Liver (tissue), 9 donors: Measurements from ENCODE around the gene TRIM15. TPM values are rescaled to one million over a fixed set of nuclear protein-coding genes. Genes with fewer than 3 reads are reported as not detected.

Source experiments
- DNase-seq: peaks from one replicate; pipeline ENCODE4 v3.0.0-alpha.2; 2017; ENCODE audit warnings: low spot score
- H3K27ac ChIP-seq, 2 donors: one replicate each; pipeline ENCODE4 v1.7.0; 2013; ENCODE audit warnings: inconsistent platforms in 2 of 2, low read length in 2 of 2, control low read depth in 1 of 2, low read depth in 1 of 2, mild to moderate bottlenecking in 1 of 2
- H3K27me3 ChIP-seq, 4 donors: one replicate each; pipeline versions ENCODE4 v1.6.1 to v1.7.0; 2013; ENCODE audit warnings: low read length in 3 of 4, inconsistent platforms in 1 of 4, mild to moderate bottlenecking in 1 of 4, moderate library complexity in 1 of 4; ENCODE audit not compliant: control insufficient read depth in 4 of 4, insufficient read depth in 4 of 4
- H3K36me3 ChIP-seq, 4 donors: one replicate each; pipeline versions ENCODE4 v1.6.1 to v1.7.0; 2013; ENCODE audit warnings: low read length in 3 of 4, mild to moderate bottlenecking in 3 of 4, low read depth in 1 of 4, moderate library complexity in 1 of 4; ENCODE audit not compliant: control insufficient read depth in 4 of 4, insufficient read depth in 3 of 4
- H3K4me1 ChIP-seq, 4 donors: one replicate each; pipeline versions ENCODE4 v1.6.1 to v1.7.0; 2013; ENCODE audit warnings: low read length in 3 of 4, mild to moderate bottlenecking in 3 of 4, moderate library complexity in 1 of 4; ENCODE audit not compliant: control insufficient read depth in 4 of 4, insufficient read depth in 4 of 4
- H3K4me3 ChIP-seq, 3 donors: one replicate each; pipeline versions ENCODE4 v1.6.1 to v1.7.0; 2013; ENCODE audit warnings: low read length in 3 of 3, control low read depth in 1 of 3, low read depth in 1 of 3, mild to moderate bottlenecking in 1 of 3
- H3K9ac ChIP-seq, 2 donors: one replicate each; pipeline ENCODE4 v1.7.0; 2013; ENCODE audit warnings: low read length in 2 of 2, mild to moderate bottlenecking in 2 of 2, moderate library complexity in 2 of 2, control low read depth in 1 of 2, low read depth in 1 of 2
- H3K9me3 ChIP-seq, 4 donors: one replicate each; pipeline versions ENCODE4 v1.6.1 to v1.7.0; 2013; ENCODE audit warnings: low read length in 3 of 4; ENCODE audit not compliant: control insufficient read depth in 4 of 4
- EGR1 ChIP-seq, 2 donors: IDR thresholded peaks; 2 replicates each; pipeline ENCODE4 v1.6.1; 2016 to 2018; ENCODE audit warnings: antibody characterized with exemption in 2 of 2, low read depth in 2 of 2
- FOXA1 ChIP-seq: IDR thresholded peaks from 2 replicates; pipeline ENCODE4 v1.6.1; 2016; ENCODE audit warnings: antibody characterized with exemption
- FOXA2 ChIP-seq: IDR thresholded peaks from 2 replicates; pipeline ENCODE4 v1.6.1; 2016; ENCODE audit warnings: antibody characterized with exemption
- GABPA ChIP-seq, 2 donors: IDR thresholded peaks in 1 of 2; conservative IDR thresholded peaks in 1 of 2; 2 replicates each; pipeline ENCODE4 v1.6.1; 2016; ENCODE audit warnings: antibody characterized with exemption in 2 of 2, mild to moderate bottlenecking in 1 of 2, moderate library complexity in 1 of 2
- HNF4A ChIP-seq, 2 donors: conservative IDR thresholded peaks; 2 replicates each; pipeline ENCODE4 v1.6.1; 2016; ENCODE audit warnings: antibody characterized with exemption in 2 of 2, mild to moderate bottlenecking in 2 of 2
- HNF4G ChIP-seq: IDR thresholded peaks from 2 replicates; pipeline ENCODE4 v1.6.1; 2016; ENCODE audit warnings: antibody characterized with exemption
- JUND ChIP-seq, 2 donors: IDR thresholded peaks; 2 replicates each; pipeline ENCODE4 v1.6.1; 2016; ENCODE audit warnings: antibody characterized with exemption in 2 of 2
- NR2F2 ChIP-seq: IDR thresholded peaks from 2 replicates; pipeline ENCODE4 v1.6.1; 2016; ENCODE audit warnings: antibody characterized with exemption
- RAD21 ChIP-seq, 2 donors: IDR thresholded peaks; 2 replicates each; pipeline ENCODE4 v1.6.1; 2016; ENCODE audit warnings: antibody characterized with exemption in 2 of 2, mild to moderate bottlenecking in 2 of 2
- RXRA ChIP-seq, 2 donors: IDR thresholded peaks; 2 replicates each; pipeline ENCODE4 v1.6.1; 2017 to 2018; ENCODE audit warnings: antibody characterized with exemption in 2 of 2, mild to moderate bottlenecking in 1 of 2
- SP1 ChIP-seq: IDR thresholded peaks from 2 replicates; pipeline ENCODE4 v1.6.1; 2018; ENCODE audit warnings: antibody characterized with exemption, mild to moderate bottlenecking
- TAF1 ChIP-seq: conservative IDR thresholded peaks from 2 replicates; pipeline ENCODE4 v1.6.1; 2016; ENCODE audit warnings: antibody characterized with exemption, mild to moderate bottlenecking
- YY1 ChIP-seq: IDR thresholded peaks from 2 replicates; pipeline ENCODE4 v1.6.1; 2016; ENCODE audit warnings: antibody characterized with exemption, mild to moderate bottlenecking
- WGBS: extraction: QIAGEN DNeasy Blood & Tissue Kit; methylation state at CpG from one replicate; pipeline ENCODE4 v1.1.7; 2013; 5-methylcytosine and 5-hydroxymethylcytosine counted together
- polyA plus RNA-seq, 2 donors: library from polyadenylated mRNA; stranded (reverse) in 1 of 2; unstranded in 1 of 2; fragments of 200-250 nt in 1 of 2; fragments of >200 nt in 1 of 2; fragmentation: Nextera tagmentation in 1 of 2; extraction: Ambion mirVana in 1 of 2; gene quantifications; one replicate each; pipeline versions ENCODE4 v1.2.1 to v1.2.3, GENCODE V29; 2013 to 2015
- total RNA-seq, 2 donors: library from RNA; depleted of rRNA; stranded (reverse); fragments of >200 nt; gene quantifications; one replicate each; pipeline ENCODE4 v1.2.3, GENCODE V29; 2014
- TF ChIP-seq, protein P1 (sequence below): IDR thresholded peaks from 2 replicates; pipeline ENCODE4 v1.6.1; 2016; ENCODE audit warnings: antibody characterized with exemption
- TF ChIP-seq, protein P2 (sequence below): IDR thresholded peaks from 2 replicates; pipeline ENCODE4 v1.6.1; 2016; ENCODE audit warnings: antibody characterized with exemption, mild to moderate bottlenecking
- TF ChIP-seq, protein P3 (sequence below): IDR thresholded peaks from 2 replicates; pipeline ENCODE4 v1.6.1; 2016; ENCODE audit warnings: antibody characterized with exemption
- TF ChIP-seq, protein P4 (sequence below): fragments of 150-350 bp; IDR thresholded peaks from 2 replicates; pipeline ENCODE4 v1.5.1; 2017; ENCODE audit warnings: improper control_type of control experiment, low read depth, low read length; ENCODE audit not compliant: missing input control
- TF ChIP-seq, protein P5 (sequence below): IDR thresholded peaks from 2 replicates; pipeline ENCODE4 v1.6.1; 2016; ENCODE audit warnings: antibody characterized with exemption
- donor health status: healthy.
- donor health status: healthy.
- donor health status: healthy.
- donor health status: healthy.
- donor health status: healthy.

The TRIM15 gene
- total and polyA plus RNA-seq, 4 donors, result 1.6 to 2.8 (median 1.9) TPM

DNA sequence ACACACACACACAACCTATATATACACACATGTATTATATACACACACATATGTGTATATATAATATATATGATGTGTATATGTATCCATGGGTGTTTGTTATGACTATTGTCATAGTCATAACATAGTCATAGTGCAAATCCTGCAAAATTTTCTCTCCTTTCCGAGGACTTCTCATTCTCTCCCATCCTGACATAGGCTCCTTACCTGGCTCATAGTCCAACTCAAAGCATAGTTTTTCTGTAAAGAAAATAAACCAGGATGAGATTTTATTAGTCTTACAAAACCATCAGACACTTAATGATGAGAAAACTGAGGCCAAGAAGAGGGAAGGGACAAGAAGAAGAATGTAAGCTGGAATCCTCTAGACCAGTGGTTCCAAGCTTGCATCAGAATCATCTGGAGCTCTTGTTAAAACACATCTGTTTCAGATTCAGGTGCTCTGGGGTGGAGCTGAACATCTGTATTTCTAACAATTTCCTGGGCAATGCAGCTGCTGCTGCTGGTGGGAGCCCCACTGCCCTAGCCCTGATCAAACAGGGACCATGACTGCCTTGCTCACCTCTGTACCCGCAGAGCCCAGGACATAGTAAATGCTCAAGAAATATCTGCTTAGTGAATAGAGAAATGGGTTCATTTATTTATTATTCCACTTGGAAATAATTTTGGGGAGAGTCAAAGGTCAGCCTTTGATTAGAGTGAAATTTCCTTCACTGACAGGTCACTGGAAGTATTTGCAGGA lies 7.7 kb upstream of the TRIM15 start:
- 93% methylated on average over 2 of the region's 2 CpGs for WGBS
- no peak for DNase-seq
- Histone ChIP-seq H3K27me3 (no peaks in the 10 kb centered on the region), H3K9me3 (no peaks in the 10 kb centered on the region), H3K4me1 (peaks cover 0 to 23% (median 10%) of the 10 kb centered on the region in 4 donors), H3K36me3 (no peaks in the 10 kb centered on the region), H3K9ac (no peak overlapping the region), H3K27ac (peak overlapping the region; percentile 12 to 57), H3K4me3 (no peak overlapping the region)
- TF ChIP-seq, protein P1, sequence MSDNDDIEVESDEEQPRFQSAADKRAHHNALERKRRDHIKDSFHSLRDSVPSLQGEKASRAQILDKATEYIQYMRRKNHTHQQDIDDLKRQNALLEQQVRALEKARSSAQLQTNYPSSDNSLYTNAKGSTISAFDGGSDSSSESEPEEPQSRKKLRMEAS, result no peak
- TF ChIP-seq, protein P2, sequence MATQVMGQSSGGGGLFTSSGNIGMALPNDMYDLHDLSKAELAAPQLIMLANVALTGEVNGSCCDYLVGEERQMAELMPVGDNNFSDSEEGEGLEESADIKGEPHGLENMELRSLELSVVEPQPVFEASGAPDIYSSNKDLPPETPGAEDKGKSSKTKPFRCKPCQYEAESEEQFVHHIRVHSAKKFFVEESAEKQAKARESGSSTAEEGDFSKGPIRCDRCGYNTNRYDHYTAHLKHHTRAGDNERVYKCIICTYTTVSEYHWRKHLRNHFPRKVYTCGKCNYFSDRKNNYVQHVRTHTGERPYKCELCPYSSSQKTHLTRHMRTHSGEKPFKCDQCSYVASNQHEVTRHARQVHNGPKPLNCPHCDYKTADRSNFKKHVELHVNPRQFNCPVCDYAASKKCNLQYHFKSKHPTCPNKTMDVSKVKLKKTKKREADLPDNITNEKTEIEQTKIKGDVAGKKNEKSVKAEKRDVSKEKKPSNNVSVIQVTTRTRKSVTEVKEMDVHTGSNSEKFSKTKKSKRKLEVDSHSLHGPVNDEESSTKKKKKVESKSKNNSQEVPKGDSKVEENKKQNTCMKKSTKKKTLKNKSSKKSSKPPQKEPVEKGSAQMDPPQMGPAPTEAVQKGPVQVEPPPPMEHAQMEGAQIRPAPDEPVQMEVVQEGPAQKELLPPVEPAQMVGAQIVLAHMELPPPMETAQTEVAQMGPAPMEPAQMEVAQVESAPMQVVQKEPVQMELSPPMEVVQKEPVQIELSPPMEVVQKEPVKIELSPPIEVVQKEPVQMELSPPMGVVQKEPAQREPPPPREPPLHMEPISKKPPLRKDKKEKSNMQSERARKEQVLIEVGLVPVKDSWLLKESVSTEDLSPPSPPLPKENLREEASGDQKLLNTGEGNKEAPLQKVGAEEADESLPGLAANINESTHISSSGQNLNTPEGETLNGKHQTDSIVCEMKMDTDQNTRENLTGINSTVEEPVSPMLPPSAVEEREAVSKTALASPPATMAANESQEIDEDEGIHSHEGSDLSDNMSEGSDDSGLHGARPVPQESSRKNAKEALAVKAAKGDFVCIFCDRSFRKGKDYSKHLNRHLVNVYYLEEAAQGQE, result no peak
- TF ChIP-seq GABPA (IDR thresholded peaks at IDR 0.05 in 1 of 2, conservative IDR thresholded peaks at IDR 0.05 in 1 of 2) (no peak), NR2F2 (peak; percentile 42), EGR1 (IDR thresholded peaks at IDR 0.05; ENCODE audit: low read depth in 2 of 2) (no peak), RXRA (IDR thresholded peaks at IDR 0.05) (no peak), JUND (IDR thresholded peaks at IDR 0.05) (no peak), HNF4A (conservative IDR thresholded peaks at IDR 0.05) (peak in 1 of 2 donors; percentile 43), FOXA2 (no peak)
- TF ChIP-seq, protein P3, sequence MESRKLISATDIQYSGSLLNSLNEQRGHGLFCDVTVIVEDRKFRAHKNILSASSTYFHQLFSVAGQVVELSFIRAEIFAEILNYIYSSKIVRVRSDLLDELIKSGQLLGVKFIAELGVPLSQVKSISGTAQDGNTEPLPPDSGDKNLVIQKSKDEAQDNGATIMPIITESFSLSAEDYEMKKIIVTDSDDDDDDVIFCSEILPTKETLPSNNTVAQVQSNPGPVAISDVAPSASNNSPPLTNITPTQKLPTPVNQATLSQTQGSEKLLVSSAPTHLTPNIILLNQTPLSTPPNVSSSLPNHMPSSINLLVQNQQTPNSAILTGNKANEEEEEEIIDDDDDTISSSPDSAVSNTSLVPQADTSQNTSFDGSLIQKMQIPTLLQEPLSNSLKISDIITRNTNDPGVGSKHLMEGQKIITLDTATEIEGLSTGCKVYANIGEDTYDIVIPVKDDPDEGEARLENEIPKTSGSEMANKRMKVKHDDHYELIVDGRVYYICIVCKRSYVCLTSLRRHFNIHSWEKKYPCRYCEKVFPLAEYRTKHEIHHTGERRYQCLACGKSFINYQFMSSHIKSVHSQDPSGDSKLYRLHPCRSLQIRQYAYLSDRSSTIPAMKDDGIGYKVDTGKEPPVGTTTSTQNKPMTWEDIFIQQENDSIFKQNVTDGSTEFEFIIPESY, result no peak

DNA sequence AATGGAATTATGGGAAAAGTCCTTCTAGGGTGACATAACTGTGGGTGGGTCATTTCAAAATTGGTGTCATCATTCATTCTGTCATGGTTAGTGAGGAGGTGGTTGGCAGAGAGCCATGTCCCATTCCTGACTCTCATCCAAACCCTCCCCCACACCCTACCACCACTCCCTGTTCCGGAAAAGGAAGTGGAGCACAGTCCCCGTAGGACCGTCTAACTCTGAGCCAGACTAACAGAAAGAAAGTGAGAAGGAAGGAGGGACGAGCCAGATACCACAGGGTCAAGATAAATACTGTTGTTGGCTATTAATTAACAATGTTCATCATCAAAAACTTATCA lies 7.1 kb upstream of the TRIM15 start:
- 39% methylated on average over 4 of the region's 4 CpGs for WGBS
- no peak for DNase-seq
- Histone ChIP-seq H3K27me3 (no peaks in the 10 kb centered on the region), H3K4me3 (no peak overlapping the region), H3K9me3 (no peaks in the 10 kb centered on the region), H3K9ac (no peak overlapping the region), H3K36me3 (no peaks in the 10 kb centered on the region), H3K27ac (no peak overlapping the region), H3K4me1 (peaks cover 0 to 23% (median 10%) of the 10 kb centered on the region in 4 donors)
- TF ChIP-seq TAF1 (no peak), YY1 (no peak), JUND (IDR thresholded peaks at IDR 0.05) (no peak), FOXA1 (no peak), EGR1 (IDR thresholded peaks at IDR 0.05; ENCODE audit: low read depth in 2 of 2) (no peak), HNF4A (conservative IDR thresholded peaks at IDR 0.05) (peak in 1 of 2 donors; percentile 12), GABPA (IDR thresholded peaks at IDR 0.05 in 1 of 2, conservative IDR thresholded peaks at IDR 0.05 in 1 of 2) (peak; percentile 74 to 81), NR2F2 (peak; percentile 8), SP1 (peak; percentile 61), RAD21 (IDR thresholded peaks at IDR 0.05) (no peak), FOXA2 (no peak), HNF4G (no peak), RXRA (IDR thresholded peaks at IDR 0.05) (peak in 1 of 2 donors; percentile 32)
- TF ChIP-seq, protein P4, sequence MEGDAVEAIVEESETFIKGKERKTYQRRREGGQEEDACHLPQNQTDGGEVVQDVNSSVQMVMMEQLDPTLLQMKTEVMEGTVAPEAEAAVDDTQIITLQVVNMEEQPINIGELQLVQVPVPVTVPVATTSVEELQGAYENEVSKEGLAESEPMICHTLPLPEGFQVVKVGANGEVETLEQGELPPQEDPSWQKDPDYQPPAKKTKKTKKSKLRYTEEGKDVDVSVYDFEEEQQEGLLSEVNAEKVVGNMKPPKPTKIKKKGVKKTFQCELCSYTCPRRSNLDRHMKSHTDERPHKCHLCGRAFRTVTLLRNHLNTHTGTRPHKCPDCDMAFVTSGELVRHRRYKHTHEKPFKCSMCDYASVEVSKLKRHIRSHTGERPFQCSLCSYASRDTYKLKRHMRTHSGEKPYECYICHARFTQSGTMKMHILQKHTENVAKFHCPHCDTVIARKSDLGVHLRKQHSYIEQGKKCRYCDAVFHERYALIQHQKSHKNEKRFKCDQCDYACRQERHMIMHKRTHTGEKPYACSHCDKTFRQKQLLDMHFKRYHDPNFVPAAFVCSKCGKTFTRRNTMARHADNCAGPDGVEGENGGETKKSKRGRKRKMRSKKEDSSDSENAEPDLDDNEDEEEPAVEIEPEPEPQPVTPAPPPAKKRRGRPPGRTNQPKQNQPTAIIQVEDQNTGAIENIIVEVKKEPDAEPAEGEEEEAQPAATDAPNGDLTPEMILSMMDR, result no peak
- TF ChIP-seq, protein P3, result no peak
- TF ChIP-seq, protein P1, result no peak
- TF ChIP-seq, protein P5, sequence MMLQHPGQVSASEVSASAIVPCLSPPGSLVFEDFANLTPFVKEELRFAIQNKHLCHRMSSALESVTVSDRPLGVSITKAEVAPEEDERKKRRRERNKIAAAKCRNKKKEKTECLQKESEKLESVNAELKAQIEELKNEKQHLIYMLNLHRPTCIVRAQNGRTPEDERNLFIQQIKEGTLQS, result no peak
